NCI-H82 treated with DMSO at 0.1 percent for 48 hours (cell line): ENCODE data around the gene EDC4.

Experiments
- DNase-seq: peaks from one replicate; lab custom pipeline; 2025; ENCODE audit not compliant: unreplicated experiment; lab: John Stamatoyannopoulos, UW

The EDC4 gene

DNA sequence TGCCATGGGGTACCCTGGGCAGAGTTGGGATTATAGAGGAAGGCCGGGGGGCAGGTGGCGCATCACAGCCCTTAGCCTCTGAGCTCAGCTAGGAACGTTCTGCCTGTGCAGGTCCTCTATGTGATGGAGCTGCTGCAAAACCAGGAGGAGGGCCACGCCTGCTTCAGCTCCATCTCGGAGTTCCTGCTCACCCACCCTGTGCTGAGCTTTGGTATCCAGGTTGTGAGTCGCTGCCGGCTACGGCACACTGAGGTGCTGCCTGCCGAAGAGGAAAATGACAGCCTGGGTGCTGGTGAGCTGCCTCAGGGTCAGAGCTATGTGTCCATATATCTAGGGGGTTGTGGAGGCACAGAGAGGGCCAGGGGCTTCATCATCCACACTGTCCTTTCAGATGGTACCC lies 6.0 kb downstream of the EDC4 start:
- DNase-seq, result no peak

DNA sequence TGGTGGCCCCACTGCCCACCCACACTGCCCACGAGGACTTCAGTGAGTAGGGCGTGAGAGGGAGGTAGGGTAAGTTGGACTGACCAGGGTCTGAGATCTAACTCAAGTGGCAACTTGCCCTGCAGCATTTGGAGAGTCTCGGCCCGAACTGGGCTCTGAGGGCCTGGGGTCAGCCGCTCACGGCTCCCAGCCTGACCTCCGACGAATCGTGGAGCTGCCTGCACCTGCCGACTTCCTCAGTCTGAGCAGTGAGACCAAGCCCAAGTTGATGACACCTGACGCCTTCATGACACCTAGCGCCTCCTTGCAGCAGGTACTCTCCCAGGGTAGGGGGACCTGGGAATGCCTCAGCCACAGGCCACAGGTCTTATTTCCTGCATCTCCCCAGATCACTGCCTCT lies 6.6 kb downstream of the EDC4 start:
- DNase-seq, result no peak

DNA sequence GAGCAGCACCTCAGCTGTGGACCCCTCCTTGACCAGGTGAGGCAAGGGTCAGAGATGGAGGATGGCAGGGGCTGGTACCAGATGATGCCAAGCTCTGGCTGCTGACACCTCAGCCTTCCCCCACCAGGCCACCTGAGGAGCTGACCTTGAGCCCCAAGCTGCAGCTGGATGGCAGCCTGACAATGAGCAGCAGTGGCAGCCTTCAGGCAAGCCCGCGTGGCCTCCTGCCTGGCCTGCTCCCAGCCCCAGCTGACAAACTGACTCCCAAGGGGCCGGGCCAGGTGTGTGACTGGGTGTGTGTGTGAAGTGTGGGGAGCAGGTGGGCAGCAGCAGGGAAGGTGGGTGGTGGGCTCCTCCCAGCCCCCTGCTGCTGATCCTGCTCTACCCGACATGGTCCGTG lies 7.1 kb downstream of the EDC4 start:
- no peak for DNase-seq

- DNase-seq, result no peak
Observed at GRCh38 chr16:67880584-67880983, 7.7 kb downstream of the EDC4 start.

- no peak for DNase-seq
Observed at GRCh38 chr16:67881621-67882161, 8.8 kb downstream of the EDC4 start.

DNA sequence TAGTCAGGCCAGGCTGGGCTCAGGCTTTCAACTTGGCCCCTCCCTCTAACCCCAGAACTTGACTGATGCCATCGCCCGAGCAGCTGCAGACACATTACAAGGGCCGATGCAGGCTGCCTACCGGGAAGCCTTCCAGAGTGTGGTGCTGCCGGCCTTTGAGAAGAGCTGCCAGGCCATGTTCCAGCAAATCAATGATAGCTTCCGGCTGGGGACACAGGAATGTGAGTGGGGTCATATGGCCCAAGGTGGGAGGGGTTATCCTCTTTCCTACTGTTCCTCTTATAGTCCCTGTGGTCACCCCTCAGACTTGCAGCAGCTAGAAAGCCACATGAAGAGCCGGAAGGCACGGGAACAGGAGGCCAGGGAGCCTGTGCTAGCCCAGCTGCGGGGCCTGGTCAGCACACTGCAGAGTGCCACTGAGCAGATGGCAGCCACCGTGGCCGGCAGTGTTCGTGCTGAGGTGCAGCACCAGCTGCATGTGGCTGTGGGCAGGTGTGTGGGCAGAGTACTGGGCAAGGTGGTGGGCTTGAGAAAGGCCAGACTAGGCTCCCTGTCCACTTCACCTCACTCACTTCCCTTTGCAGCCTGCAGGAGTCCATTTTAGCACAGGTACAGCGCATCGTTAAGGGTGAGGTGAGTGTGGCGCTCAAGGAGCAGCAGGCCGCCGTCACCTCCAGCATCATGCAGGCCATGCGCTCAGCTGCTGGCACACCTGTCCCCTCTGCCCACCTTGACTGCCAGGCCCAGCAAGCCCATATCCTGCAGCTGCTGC lies 9.7 kb downstream of the EDC4 start:
- DNase-seq, result no peak

DNA sequence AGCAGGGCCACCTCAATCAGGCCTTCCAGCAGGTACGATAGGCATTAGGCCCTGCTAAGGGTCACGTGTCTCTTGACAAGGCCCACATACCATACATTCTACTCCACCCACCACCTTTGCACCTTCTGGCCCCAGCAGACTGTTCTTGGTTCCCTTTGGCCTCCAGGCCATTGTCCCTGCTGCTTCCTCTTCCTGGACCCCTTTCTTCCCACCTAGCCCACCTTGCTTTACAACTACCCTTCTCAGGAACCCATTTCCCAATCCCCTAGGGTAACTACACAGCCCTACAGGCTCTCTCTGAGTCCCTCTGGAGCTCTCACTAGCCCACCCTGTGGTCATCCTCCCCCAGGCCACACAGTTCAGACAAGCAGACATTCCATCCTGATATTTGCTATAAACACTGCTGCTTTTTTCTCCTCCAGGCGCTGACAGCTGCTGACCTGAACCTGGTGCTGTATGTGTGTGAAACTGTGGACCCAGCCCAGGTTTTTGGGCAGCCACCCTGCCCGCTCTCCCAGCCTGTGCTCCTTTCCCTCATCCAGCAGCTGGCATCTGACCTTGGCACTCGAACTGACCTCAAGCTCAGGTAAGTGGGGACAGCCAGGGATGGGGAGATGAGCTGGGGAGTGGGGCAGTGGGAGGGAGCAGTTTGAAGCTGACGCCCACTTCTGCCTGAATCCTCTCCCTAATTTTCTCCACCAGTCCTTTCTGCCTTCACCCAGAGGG lies 10.5 kb downstream of the EDC4 start:
- DNase-seq, result no peak

GRCh38 chr16:67883872-67884261 lies 11.0 kb downstream of the EDC4 start:
- no peak for DNase-seq

DNA sequence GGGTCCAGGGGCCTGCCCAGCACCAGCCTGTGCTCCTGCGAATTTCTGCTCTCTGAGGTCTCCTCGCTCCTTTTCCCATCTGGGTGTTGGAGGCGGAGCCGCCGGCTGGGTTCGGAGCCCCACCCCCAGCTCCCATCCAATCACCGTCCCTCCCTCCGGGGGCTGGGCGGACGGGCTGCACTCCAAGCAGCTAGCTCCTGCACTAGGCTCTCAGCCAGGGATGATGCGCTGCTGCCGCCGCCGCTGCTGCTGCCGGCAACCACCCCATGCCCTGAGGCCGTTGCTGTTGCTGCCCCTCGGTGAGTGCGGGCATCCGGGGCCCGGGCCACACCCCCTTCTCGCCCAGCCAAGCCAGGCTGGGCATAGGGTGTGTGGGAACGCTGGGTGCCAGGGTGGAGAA lies 11.8 kb downstream of the EDC4 start, which contains the start of gene NRN1L:
Gene NRN1L (plus strand): TSS at position 202 of the 400 bp plus-strand sequence. CDS start 19 bp downstream, at position 221.
- DNase-seq, result peak; percentile 65

DNA sequence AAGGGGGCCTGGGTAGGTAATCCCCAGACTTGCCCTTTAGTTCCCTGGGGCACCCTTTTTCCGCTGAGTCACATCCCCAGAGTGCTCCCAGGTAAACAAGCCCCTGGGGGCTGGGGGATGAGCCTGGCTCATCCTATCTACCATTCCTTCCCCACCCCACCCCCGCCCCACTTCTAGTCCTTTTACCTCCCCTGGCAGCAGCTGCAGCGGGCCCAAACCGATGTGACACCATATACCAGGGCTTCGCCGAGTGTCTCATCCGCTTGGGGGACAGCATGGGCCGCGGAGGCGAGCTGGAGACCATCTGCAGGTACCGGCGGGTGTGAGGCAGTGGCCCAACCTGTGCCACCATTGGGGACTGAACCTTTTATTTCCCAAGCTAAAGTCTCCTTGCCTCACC lies 12.7 kb downstream of the EDC4 start:
- no peak for DNase-seq

- no peak for DNase-seq
Observed at GRCh38 chr16:67885976-67886375, 13.1 kb downstream of the EDC4 start.

DNA sequence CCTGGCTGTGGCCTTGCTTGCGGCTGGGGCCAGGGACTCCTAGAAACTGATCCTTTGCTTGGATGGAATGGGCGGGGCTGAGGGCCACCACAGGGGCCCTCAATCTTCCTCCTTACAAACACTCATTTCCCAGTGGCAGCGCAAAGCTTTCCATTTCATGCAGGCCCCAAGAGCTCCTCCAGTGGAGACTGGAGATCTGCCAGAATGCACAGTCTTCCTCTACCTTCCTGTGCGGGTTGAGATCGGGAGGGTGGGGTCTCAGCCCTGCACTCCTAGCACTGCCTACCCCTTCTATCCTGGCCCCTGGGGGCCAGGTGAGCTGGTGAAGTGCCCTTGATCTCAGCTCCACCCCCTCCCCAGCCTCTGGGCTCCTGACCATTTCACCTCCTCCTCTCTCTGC lies 13.5 kb downstream of the EDC4 start:
- no peak for DNase-seq

DNA sequence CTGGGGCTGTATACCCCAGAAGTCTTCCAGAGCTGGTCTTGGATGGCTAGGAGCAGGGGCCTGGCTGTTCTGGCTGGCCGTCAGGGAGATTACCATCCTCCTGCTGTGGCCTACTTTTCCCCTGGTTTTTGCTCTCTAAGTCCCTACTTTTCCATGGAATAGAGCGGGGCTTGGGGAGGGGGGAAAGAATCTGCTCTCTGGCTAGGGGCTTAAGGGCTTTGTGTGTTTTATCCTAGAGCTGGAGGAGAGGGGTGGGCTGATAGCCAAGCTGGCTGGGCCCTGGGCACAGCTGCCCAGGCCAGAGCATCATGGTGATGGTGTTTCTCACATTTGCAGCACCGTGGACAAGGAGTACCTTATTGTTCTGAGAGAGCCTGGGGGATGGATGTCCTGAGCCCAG lies 15.5 kb downstream of the EDC4 start:
- DNase-seq, result no peak

DNA sequence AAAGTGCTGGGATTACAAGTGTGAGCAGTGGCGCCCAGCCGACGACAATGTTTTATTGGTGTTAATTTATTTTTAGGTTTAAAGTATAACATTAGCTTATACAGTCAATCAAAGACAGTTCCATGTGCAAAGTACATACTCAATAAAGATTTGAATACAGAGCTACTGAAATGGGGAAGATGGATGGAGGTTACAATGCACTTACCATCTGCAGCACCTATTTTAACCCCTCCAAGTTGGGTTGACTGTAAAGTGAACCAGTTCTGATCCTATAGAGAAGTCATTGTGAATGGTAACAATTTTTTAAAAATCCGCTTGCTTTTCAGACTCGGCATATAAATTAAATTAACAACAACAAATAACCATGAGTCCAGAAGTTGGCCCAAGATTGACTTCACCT lies 19.5 kb downstream of the EDC4 start:
- DNase-seq, result no peak

GRCh38 chr16:67892899-67893742 lies 20.3 kb downstream of the EDC4 start, which contains the start of gene PSKH1:
PSKH1 (plus strand) TSS chr16:67893254; CDS start chr16:67908750, 15,496 bp downstream.
- DNase-seq, result peak; percentile 90

GRCh38 chr16:67893743-67894399 lies 21.0 kb downstream of the EDC4 start:
- DNase-seq, result no peak

DNA sequence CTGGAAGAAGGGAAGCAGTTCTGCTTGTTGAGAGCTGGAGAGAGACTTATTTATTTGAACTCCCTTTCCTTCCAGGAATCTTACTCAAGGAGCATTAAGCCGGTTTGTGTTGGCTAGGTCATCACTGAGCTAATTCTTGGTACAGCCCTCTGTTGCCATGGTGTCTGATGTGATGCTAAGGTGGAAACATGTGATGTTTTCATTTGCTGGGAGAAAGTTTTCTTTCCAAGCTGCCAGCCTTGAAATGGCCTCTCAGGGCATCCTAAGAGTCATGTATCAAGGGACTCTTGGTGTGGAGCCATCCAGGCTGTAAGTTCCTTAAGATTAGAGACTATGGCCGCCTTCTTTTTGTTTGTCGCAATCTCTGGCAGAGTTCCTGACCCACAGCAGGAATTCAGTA lies 24.4 kb downstream of the EDC4 start:
- DNase-seq, result no peak

GRCh38 chr16:67901734-67902133 lies 28.9 kb downstream of the EDC4 start:
- DNase-seq, result no peak

DNA sequence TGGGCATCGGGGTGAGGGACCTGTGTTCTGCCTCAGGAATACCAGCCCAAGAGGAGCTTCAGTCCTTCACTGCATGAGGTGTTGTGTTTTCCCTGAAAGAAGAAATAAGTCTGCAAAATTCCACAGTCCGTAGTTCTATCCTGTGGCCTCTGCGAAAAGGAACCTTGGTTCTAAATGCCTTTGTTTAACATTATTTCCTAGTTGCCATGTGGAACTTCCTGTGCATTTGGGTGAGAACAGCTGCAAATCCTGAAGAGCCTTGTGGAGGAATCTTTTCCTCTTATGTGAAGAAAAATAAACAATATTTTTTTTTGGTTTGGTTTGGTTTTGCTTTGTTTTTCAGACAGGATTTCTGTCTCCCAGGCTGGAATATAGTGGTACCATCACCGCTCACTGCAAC lies 30.0 kb downstream of the EDC4 start:
- DNase-seq, result no peak

- no peak for DNase-seq
Observed at GRCh38 chr16:67907397-67908180, 34.7 kb downstream of the EDC4 start.
